Activated naive CD4-positive, alpha-beta T cell treated with anti-CD3 and anti-CD28 coated beads, Interleukin-2, amount 10 ng/mL, durations not matched to agents 7 days and 5 days (primary cell): ENCODE results near the gene RELL2.
A peak's percentile ranks its signal among the peaks of the same experiment; 100 is the strongest.

Experiments
- CTCF ChIA-PET: fragments of 350-600 bp; sonication (Branson Sonifier 250); formaldehyde crosslinking; loops from one replicate; lab custom pipeline; 2021; ENCODE audit warnings: antibody characterized with exemption; lab: Charles Lee
- DNase-seq: peaks from one replicate; pipeline ENCODE4 v3.0.0-alpha.2; 2020
- H3K27ac Mint-ChIP-seq: one replicate; pipeline ENCODE4 v1.8.0; 2021; ENCODE audit warnings: mild to moderate bottlenecking, moderate library complexity, mixed read lengths
- H3K27me3 Mint-ChIP-seq: one replicate; pipeline ENCODE4 v1.8.0; 2021; ENCODE audit warnings: mild to moderate bottlenecking, mixed read lengths
- H3K36me3 Mint-ChIP-seq: one replicate; pipeline ENCODE4 v1.8.0; 2021; ENCODE audit warnings: mixed read lengths
- H3K4me1 Mint-ChIP-seq: one replicate; pipeline ENCODE4 v1.8.0; 2021; ENCODE audit warnings: mixed read lengths
- H3K4me3 Mint-ChIP-seq: one replicate; pipeline ENCODE4 v1.8.0; 2021; ENCODE audit warnings: mild to moderate bottlenecking, moderate library complexity, mixed read lengths
- H3K9me3 Mint-ChIP-seq: one replicate; pipeline ENCODE4 v1.8.0; 2021; ENCODE audit warnings: mixed read lengths

The RELL2 gene

DNA sequence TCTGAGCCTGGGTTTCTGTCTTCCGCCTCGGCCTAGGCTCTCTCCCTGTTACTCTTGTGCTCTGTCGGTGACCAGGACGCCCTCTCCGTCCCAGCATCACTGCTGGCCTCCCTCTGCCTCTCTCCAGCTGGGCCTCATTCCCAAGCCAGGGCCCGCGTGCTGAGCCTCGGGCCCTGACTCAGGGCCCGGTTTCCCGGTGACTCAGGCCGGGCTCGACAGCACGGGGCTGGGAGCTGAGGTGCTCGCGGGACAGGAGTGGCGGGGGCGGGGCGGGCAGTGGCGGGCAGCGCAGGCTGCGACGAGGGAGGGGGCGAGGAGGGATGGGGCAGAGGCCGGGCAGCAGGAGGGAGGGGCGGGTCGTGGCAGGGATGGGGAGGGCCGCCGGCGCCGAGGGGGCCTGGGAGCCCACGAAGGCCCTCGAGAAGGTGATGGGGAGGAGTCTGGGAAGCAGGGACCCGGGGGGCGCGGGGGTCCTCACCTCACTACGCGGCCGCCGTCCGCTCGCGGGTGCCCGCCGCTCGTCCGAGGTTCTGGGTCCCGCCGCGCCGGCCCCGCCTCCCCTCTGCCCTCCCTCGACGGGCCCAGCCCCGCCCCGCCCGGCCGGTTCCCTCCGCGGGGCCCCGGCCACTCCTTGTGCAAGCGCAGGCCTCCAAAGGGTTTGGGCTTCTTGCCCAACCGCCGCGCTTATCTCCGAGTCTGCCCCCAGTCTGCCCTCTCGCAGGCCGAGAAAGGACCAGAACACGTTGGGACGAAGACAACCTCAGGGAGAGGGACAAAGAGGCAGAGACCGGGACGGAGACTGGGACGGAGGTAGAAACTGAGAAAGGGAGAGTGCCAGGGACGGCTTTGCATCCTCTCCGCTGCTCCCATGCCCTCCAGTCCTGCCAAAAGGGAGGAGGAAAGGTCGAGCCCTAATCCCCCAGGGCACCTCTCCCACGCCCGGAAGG lies 45.2 kb downstream of the RELL2 start, which contains the start of gene ARAP3:
TSS of gene ARAP3 (minus strand) at position 536 of the 947 bp plus-strand sequence. CDS start 1,744 bp downstream, outside the sequence.
- H3K4me3 Mint-ChIP-seq: peak within 1 kb of the TSS; percentile 72
- peaks cover 2% of the 10 kb centered on the region for H3K36me3 Mint-ChIP-seq
- peak within 1 kb of the TSS; percentile 58 for H3K27ac Mint-ChIP-seq
- H3K4me1 Mint-ChIP-seq: peaks cover 42% of the 10 kb centered on the region
- H3K9me3 Mint-ChIP-seq: no peaks in the 10 kb centered on the region
- CTCF ChIA-PET: interaction anchor here (2.8 kb wide), 1 partner anchor 11 kb away, joined by 19 read pairs; no protein-coding TSS in a partner anchor
- DNase-seq: peak; percentile 63
- peaks cover 40% of the 10 kb centered on the region for H3K27me3 Mint-ChIP-seq

DNA sequence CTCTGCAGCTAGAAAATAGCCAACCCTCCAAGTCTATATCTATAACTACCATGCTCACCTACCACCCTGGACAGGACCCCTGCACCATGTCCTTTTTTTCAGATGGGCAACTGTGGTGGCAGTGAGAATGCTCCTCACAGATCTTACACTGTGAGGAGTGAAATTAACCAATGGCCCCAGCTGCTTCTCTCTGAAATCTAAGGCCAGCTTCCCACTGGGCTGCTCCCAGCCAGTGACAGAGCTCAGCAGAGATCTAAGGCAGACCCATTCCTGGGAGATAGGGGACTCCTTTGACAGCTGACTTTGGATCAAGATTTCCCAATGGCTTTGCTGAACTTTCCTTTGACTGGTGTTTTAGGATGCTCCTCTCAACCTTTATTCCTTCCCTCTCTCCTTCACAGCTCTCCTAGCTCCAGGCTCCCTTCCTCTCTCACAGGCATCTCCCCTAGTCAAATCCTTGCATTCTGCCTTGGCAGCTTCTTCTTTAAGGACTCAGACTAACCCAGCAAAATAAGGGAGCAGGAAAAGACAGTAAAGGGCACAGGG lies 46.9 kb downstream of the RELL2 start:
- CTCF ChIA-PET: interaction anchor here (0.9 to 3.5 kb wide), 6 partner anchors 9 to 277 kb away, joined by 3 to 19 read pairs (median 7); no protein-coding TSS in a partner anchor
- no peak for DNase-seq
- no peak overlapping the region for H3K27ac Mint-ChIP-seq
- peaks cover 2% of the 10 kb centered on the region for H3K36me3 Mint-ChIP-seq
- H3K27me3 Mint-ChIP-seq: peaks cover 43% of the 10 kb centered on the region
- H3K9me3 Mint-ChIP-seq: no peaks in the 10 kb centered on the region
- H3K4me3 Mint-ChIP-seq: peak overlapping the region; percentile 21
- peaks cover 42% of the 10 kb centered on the region for H3K4me1 Mint-ChIP-seq

DNA sequence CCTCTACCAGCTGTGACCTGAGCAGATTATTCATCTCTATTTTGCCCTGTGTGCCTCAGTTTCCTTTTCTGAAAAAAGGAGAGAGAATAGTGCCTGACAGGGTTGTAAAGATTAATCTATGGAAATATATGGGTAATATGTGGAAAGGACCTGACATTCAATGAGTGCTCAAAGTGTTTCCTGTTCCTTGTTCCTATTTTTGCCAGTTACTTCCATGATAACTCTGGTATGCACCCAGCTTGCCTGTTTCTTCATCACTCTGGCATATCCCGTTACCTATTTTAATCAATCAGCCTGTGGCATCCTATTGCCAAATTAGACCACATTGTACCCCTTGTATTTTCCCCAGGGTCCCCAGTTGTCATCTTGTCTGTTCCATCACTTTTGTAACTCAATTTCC lies 48.8 kb downstream of the RELL2 start:
- peaks cover 52% of the 10 kb centered on the region for H3K27me3 Mint-ChIP-seq
- H3K36me3 Mint-ChIP-seq: peaks cover 2% of the 10 kb centered on the region
- no peaks in the 10 kb centered on the region for H3K9me3 Mint-ChIP-seq
- H3K27ac Mint-ChIP-seq: peak overlapping the region; percentile 49
- CTCF ChIA-PET: interaction anchor here (1.4 to 3.5 kb wide), 2 partner anchors 21 to 275 kb away, joined by 5 to 18 read pairs; no protein-coding TSS in a partner anchor
- H3K4me1 Mint-ChIP-seq: peaks cover 36% of the 10 kb centered on the region
- DNase-seq: no peak
- H3K4me3 Mint-ChIP-seq: no peak overlapping the region

DNA sequence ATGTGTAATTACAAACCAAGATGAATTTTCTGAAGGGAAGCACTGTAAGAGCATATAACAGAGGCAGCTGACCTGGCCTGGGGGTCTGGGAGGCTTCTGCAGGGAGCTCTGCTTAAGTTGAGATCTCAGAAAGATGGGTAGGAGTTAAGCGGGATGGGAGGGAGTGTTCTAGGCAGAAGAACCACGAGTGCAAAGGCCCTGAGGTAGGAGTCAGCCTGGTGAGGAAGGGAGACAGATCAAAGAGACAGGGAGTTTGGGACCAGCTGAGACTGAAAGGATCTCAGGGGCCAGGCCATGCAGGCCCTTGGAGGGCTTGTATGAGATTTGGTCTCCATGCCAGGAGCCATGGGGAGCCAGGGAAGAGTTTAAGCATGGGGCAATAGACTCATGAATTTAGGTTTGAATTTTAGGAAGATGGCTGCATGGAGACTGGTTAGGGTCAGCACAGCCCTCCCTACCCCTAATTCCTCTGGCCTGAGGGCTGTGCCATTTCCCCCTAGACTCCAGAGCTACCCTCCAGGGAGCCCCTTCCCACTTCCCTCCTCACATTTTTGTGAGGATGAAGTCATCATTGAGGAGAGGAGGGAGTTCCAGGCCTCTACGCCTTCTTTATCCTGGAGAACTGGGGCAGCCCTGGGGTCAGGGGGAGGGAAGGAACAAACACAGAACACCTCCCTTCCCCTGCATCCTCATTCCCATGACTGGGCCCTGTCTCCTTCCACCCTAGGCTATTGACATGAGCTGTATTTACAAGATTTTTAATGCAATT lies 50.0 kb downstream of the RELL2 start:
- DNase-seq: no peak
- Mint-ChIP-seq H3K9me3 (no peaks in the 10 kb centered on the region), H3K4me3 (no peak overlapping the region), H3K27me3 (peaks cover 52% of the 10 kb centered on the region), H3K36me3 (no peaks in the 10 kb centered on the region), H3K27ac (no peak overlapping the region), H3K4me1 (peaks cover 29% of the 10 kb centered on the region)
- CTCF ChIA-PET: interaction anchor here (0.5 to 1.0 kb wide), 4 partner anchors 22 to 1350 kb away, joined by 3 to 4 read pairs (median 4); no protein-coding TSS in a partner anchor
